Endothelial cell (in vitro differentiated cells): ENCODE measurements around the gene TTLL5. TPM values are rescaled to one million over a fixed set of nuclear protein-coding genes. Genes with fewer than 3 reads are reported as not detected.
A peak's percentile ranks its signal among the peaks of the same experiment; 100 is the strongest.

Experiments
- DNase-seq: peaks from one replicate; pipeline ENCODE4 v3.0.0; 2021; ENCODE audit warnings: low spot score
- H3K27ac Mint-ChIP-seq: one replicate; pipeline ENCODE4 v1.8.0; 2021; ENCODE audit warnings: mixed read lengths, inconsistent platforms; ENCODE audit not compliant: unreplicated experiment
- H3K27me3 Mint-ChIP-seq: one replicate; pipeline ENCODE4 v1.8.0; 2021; ENCODE audit warnings: mild to moderate bottlenecking, moderate library complexity, mixed read lengths, inconsistent platforms; ENCODE audit not compliant: unreplicated experiment
- H3K36me3 Mint-ChIP-seq: one replicate; pipeline ENCODE4 v1.8.0; 2021; ENCODE audit warnings: mild to moderate bottlenecking, low read depth, mixed read lengths, inconsistent platforms; ENCODE audit not compliant: unreplicated experiment
- H3K4me1 Mint-ChIP-seq: one replicate; pipeline ENCODE4 v1.8.0; 2021; ENCODE audit warnings: mild to moderate bottlenecking, mixed read lengths, inconsistent platforms; ENCODE audit not compliant: unreplicated experiment
- H3K4me3 Mint-ChIP-seq: one replicate; pipeline ENCODE4 v1.8.0; 2021; ENCODE audit warnings: mild to moderate bottlenecking, mixed read lengths, inconsistent platforms; ENCODE audit not compliant: unreplicated experiment
- H3K9me3 Mint-ChIP-seq: one replicate; pipeline ENCODE4 v1.8.0; 2021; ENCODE audit warnings: mixed read lengths, inconsistent platforms; ENCODE audit not compliant: unreplicated experiment
- CTCF ChIP-seq: fragments of 200-600 bp; sonication (generic); IDR thresholded peaks from one replicate; pipeline ENCODE4 v1.5.0; 2021; ENCODE audit warnings: antibody characterized with exemption; ENCODE audit not compliant: unreplicated experiment
- total RNA-seq: library from RNA; stranded (reverse); fragmentation: NEBNext Ultra II Directional; extraction: Animal tissue kit (Norgen Biotek cat#: 25700); gene quantifications from one replicate; pipeline ENCODE4 v1.2.1, GENCODE V29; 2021; ENCODE audit not compliant: unreplicated experiment

Gene TTLL5
- total RNA-seq, 1 donor from 2014 or later, result 62.8 TPM

DNA sequence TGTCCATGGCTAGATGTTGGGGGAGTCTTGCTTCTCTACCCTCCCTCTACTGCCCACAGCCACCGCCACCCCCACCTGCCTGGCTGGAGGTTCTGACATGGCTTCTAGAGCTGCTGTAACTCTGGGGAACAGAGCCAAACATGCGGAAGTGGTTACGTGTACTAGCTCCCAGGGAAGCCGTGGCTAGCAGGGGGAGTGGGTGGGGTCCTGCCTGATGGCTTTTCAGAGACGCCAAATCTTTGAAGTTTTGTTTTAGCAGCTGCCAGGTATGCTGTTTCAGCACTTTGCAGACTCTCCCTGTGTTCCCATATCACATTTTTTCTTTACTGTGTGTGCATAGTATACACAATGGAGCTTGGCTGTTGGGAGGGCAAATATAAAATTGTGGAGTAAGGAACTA lies 170.4 kb downstream of the TTLL5 start:
- Mint-ChIP-seq H3K9me3 (no peaks in the 10 kb centered on the region), H3K4me3 (no peak overlapping the region), H3K4me1 (peaks cover 6% of the 10 kb centered on the region), H3K27me3 (no peaks in the 10 kb centered on the region), H3K27ac (no peak overlapping the region), H3K36me3 (peaks cover 9% of the 10 kb centered on the region)
- no peak for DNase-seq
- TF ChIP-seq CTCF, result no peak

- TF ChIP-seq CTCF, result no peak
- Mint-ChIP-seq H3K4me3 (no peak overlapping the region), H3K36me3 (peaks cover 9% of the 10 kb centered on the region), H3K4me1 (peaks cover 6% of the 10 kb centered on the region), H3K27ac (no peak overlapping the region), H3K27me3 (no peaks in the 10 kb centered on the region), H3K9me3 (no peaks in the 10 kb centered on the region)
- DNase-seq, result no peak
These were observed 170.9 kb downstream of the TTLL5 start for GRCh38 chr14:75831952-75832351.

- H3K9me3 Mint-ChIP-seq, result no peaks in the 10 kb centered on the region
- no peak for DNase-seq
- H3K4me3 Mint-ChIP-seq, result peak overlapping the region; percentile 4
- TF ChIP-seq CTCF, result no peak
- H3K27ac Mint-ChIP-seq, result no peak overlapping the region
- H3K27me3 Mint-ChIP-seq, result no peaks in the 10 kb centered on the region
- H3K36me3 Mint-ChIP-seq, result peaks cover 9% of the 10 kb centered on the region
- H3K4me1 Mint-ChIP-seq, result peaks cover 6% of the 10 kb centered on the region
These were observed 171.7 kb downstream of the TTLL5 start for GRCh38 chr14:75832621-75833297.

DNA sequence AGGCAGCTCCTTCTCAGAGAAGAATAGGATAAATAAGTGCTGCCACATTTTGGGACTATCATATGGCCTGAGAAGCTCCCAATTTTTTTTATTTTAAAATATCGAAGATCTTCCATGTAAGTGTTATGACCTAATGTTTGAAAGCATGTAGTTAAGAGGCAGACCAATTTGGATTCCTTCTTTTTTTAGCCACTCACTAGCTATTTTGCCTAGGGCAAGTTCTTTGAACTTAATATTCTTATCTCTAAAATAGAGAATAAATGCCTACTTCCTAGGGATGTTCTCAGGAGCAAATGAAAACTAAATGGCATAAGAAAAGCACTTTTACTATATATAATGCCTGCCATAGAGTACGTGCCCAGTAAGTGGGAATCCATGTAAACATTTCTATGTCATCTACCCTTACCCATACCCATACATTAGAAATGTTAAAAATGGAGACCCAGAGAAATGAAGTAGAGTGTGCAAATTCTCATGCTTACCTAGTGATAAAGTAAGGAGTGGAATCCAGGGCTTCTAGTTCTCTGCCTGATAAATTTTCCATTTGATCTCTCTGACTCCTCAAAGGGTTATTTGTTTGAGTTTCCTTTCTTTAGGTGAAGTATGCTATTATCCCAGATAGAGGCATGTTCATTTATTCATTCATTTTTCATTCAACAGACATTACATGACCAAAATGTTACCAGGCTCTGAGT lies 172.4 kb downstream of the TTLL5 start:
- Mint-ChIP-seq H3K4me3 (peak overlapping the region; percentile 4), H3K36me3 (peaks cover 12% of the 10 kb centered on the region), H3K27ac (no peak overlapping the region), H3K9me3 (no peaks in the 10 kb centered on the region), H3K27me3 (no peaks in the 10 kb centered on the region), H3K4me1 (peaks cover 6% of the 10 kb centered on the region)
- DNase-seq, result no peak
- no peak for TF ChIP-seq CTCF

DNA sequence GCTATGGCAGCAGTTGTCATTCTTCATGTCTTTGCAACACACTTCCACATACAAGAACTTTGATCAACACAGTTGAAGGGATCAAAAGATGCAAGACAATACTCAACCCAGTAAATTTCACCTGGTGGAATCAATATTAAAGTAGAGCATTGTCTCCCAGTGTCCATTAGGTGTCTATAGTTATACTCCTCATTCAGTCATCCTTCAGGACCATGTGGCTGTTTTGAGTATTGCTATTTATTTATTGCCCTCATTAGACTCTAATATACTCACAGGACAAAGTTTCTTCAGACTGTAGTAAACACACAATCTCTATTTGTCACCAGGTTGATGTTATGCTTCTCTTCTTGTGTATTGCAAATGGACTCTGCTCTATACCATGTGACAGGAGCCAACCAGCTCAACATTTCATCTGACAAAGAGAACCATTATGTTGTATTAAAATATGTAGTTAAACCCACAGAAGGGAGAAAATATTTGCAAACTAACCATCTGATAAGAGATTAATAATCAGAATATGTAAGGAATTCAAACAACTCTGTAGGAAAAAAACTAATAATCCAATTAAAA lies 174.2 kb downstream of the TTLL5 start:
- Mint-ChIP-seq H3K4me3 (no peak overlapping the region), H3K36me3 (peaks cover 23% of the 10 kb centered on the region), H3K27ac (no peak overlapping the region), H3K4me1 (peaks cover 6% of the 10 kb centered on the region), H3K9me3 (no peaks in the 10 kb centered on the region), H3K27me3 (peaks cover 1% of the 10 kb centered on the region)
- TF ChIP-seq CTCF, result no peak
- DNase-seq, result no peak
